IPS-18a (cell line): Measurements from ENCODE around the gene TTLL13.
"Not testable (repeated sequence)": the region's sequence is repeated elsewhere in the genome, so short reads cannot be mapped to it uniquely, and the experiment has no call there.

Source experiments
- H3K27ac ChIP-seq: one replicate; pipeline ENCODE4 v1.5.1; 2013; ENCODE audit warnings: low read length
- H3K27me3 ChIP-seq: one replicate; pipeline ENCODE4 v1.6.1; 2013; ENCODE audit warnings: mild to moderate bottlenecking, low read length; ENCODE audit not compliant: control insufficient read depth, insufficient read depth
- H3K36me3 ChIP-seq: one replicate; pipeline ENCODE4 v1.6.1; 2013; ENCODE audit warnings: low read depth, low read length; ENCODE audit not compliant: control insufficient read depth
- H3K4me1 ChIP-seq: one replicate; pipeline ENCODE4 v1.6.1; 2013; ENCODE audit warnings: low read depth, low read length; ENCODE audit not compliant: control insufficient read depth
- H3K4me3 ChIP-seq: one replicate; pipeline ENCODE4 v1.5.1; 2013; ENCODE audit warnings: low read length
- H3K9ac ChIP-seq: one replicate; pipeline ENCODE4 v1.6.1; 2013; ENCODE audit warnings: mild to moderate bottlenecking, low read length, moderate library complexity
- H3K9me3 ChIP-seq: one replicate; pipeline ENCODE4 v1.6.1; 2013; ENCODE audit warnings: low read depth, low read length; ENCODE audit not compliant: control insufficient read depth

TTLL13 gene

GRCh38 chr15:90295270-90295648, 45.9 kb downstream of the TTLL13 start:
- Histone ChIP-seq H3K4me3 (no peak overlapping the region), H3K4me1 (no peaks in the 10 kb centered on the region), H3K9me3 (no peaks in the 10 kb centered on the region), H3K9ac (no peak overlapping the region), H3K36me3 (no peaks in the 10 kb centered on the region), H3K27me3 (no peaks in the 10 kb centered on the region), H3K27ac (no peak overlapping the region)

GRCh38 chr15:90296316-90296884, 47.0 kb downstream of the TTLL13 start:
- not testable (repeated sequence) for H3K36me3 ChIP-seq, H3K27me3 ChIP-seq, H3K4me3 ChIP-seq, H3K9me3 ChIP-seq, H3K4me1 ChIP-seq, H3K27ac ChIP-seq, H3K9ac ChIP-seq

GRCh38 chr15:90297021-90297420, 47.7 kb downstream of the TTLL13 start:
- Histone ChIP-seq H3K36me3 (no peaks in the 10 kb centered on the region), H3K27ac (no peak overlapping the region), H3K4me3 (no peak overlapping the region), H3K27me3 (no peaks in the 10 kb centered on the region), H3K9me3 (no peaks in the 10 kb centered on the region), H3K4me1 (peaks cover 8% of the 10 kb centered on the region), H3K9ac (no peak overlapping the region)

- Histone ChIP-seq H3K4me3 (no peak overlapping the region), H3K4me1 (peaks cover 8% of the 10 kb centered on the region), H3K27ac (no peak overlapping the region)
Observed at GRCh38 chr15:90300541-90300940, 51.2 kb downstream of the TTLL13 start.

GRCh38 chr15:90300988-90301706, 51.8 kb downstream of the TTLL13 start:
- H3K4me3 ChIP-seq = no peak overlapping the region
- H3K9ac ChIP-seq = no peak overlapping the region
- H3K4me1 ChIP-seq = peaks cover 8% of the 10 kb centered on the region
- no peak overlapping the region for H3K27ac ChIP-seq
- H3K27me3 ChIP-seq = no peaks in the 10 kb centered on the region
- no peaks in the 10 kb centered on the region for H3K36me3 ChIP-seq
- no peaks in the 10 kb centered on the region for H3K9me3 ChIP-seq

More at GRCh38 chr15:90300541-90300940, 51.2 kb downstream of the TTLL13 start:
- Histone ChIP-seq H3K36me3 (no peaks in the 10 kb centered on the region), H3K9me3 (no peaks in the 10 kb centered on the region), H3K9ac (no peak overlapping the region), H3K27me3 (no peaks in the 10 kb centered on the region)

GRCh38 chr15:90301707-90302300, 52.4 kb downstream of the TTLL13 start:
- H3K36me3 ChIP-seq = no peaks in the 10 kb centered on the region
- H3K9ac ChIP-seq = no peak overlapping the region
- H3K9me3 ChIP-seq = no peaks in the 10 kb centered on the region
- no peak overlapping the region for H3K4me3 ChIP-seq
- H3K27me3 ChIP-seq = no peaks in the 10 kb centered on the region
- peaks cover 8% of the 10 kb centered on the region for H3K4me1 ChIP-seq
- no peak overlapping the region for H3K27ac ChIP-seq

- not testable (repeated sequence) for H3K36me3 ChIP-seq, H3K4me1 ChIP-seq, H3K27ac ChIP-seq, H3K4me3 ChIP-seq, H3K27me3 ChIP-seq, H3K9ac ChIP-seq, H3K9me3 ChIP-seq
Observed at GRCh38 chr15:90305355-90305754, 56.0 kb downstream of the TTLL13 start.

GRCh38 chr15:90305932-90306331, 56.6 kb downstream of the TTLL13 start:
- Histone ChIP-seq H3K9ac (no peak overlapping the region), H3K27me3 (no peaks in the 10 kb centered on the region)

GRCh38 chr15:90306560-90306959, 57.2 kb downstream of the TTLL13 start:
- H3K27ac ChIP-seq = no peak overlapping the region
- no peaks in the 10 kb centered on the region for H3K9me3 ChIP-seq
- no peak overlapping the region for H3K4me3 ChIP-seq
- no peak overlapping the region for H3K9ac ChIP-seq
- peaks cover 5% of the 10 kb centered on the region for H3K4me1 ChIP-seq
- no peaks in the 10 kb centered on the region for H3K36me3 ChIP-seq
- H3K27me3 ChIP-seq = no peaks in the 10 kb centered on the region

More at GRCh38 chr15:90305932-90306331, 56.6 kb downstream of the TTLL13 start:
- no peaks in the 10 kb centered on the region for H3K36me3 ChIP-seq
- H3K4me1 ChIP-seq = peaks cover 8% of the 10 kb centered on the region
- H3K27ac ChIP-seq = no peak overlapping the region
- H3K9me3 ChIP-seq = no peaks in the 10 kb centered on the region
- no peak overlapping the region for H3K4me3 ChIP-seq

GRCh38 chr15:90307661-90308060, 58.3 kb downstream of the TTLL13 start:
- H3K27me3 ChIP-seq = no peaks in the 10 kb centered on the region
- H3K27ac ChIP-seq = no peak overlapping the region
- no peak overlapping the region for H3K4me3 ChIP-seq
- H3K36me3 ChIP-seq = no peaks in the 10 kb centered on the region
- peaks cover 10% of the 10 kb centered on the region for H3K4me1 ChIP-seq
- no peaks in the 10 kb centered on the region for H3K9me3 ChIP-seq
- no peak overlapping the region for H3K9ac ChIP-seq

- Histone ChIP-seq H3K9ac (no peak overlapping the region), H3K36me3 (no peaks in the 10 kb centered on the region), H3K4me1 (peaks cover 10% of the 10 kb centered on the region), H3K9me3 (no peaks in the 10 kb centered on the region), H3K27me3 (no peaks in the 10 kb centered on the region), H3K27ac (no peak overlapping the region), H3K4me3 (no peak overlapping the region)
Observed at GRCh38 chr15:90309020-90309419, 59.7 kb downstream of the TTLL13 start.
